SK-N-SH treated with all-trans-retinoic acid at 6 μM for 48 hours (cell line): Measurements from ENCODE around the gene GPC3.

Experiments
- ATAC-seq: fragments of 200-7000 bp; cut with Tn5 transposase; 3 replicates; pipeline ENCODE4 v1.9.1; 2020; ENCODE audit warnings: mild to moderate bottlenecking, moderate library complexity
- ARNTL ChIP-seq: fragments of 450-650 bp; formaldehyde crosslinking; IDR thresholded peaks from 2 replicates; pipeline ENCODE4 v1.5.0; 2020; ENCODE audit warnings: low read depth, mild to moderate bottlenecking, moderate library complexity, borderline replicate concordance
- BACH2 ChIP-seq: fragments of 250-450 bp; sonication (Bioruptor Pico); IDR thresholded peaks from 2 replicates; pipeline ENCODE4 v1.9.0; 2021; ENCODE audit warnings: mild to moderate bottlenecking, borderline replicate concordance
- ESRRG ChIP-seq: fragments of 250-450 bp; sonication (Bioruptor Pico); IDR thresholded peaks from 2 replicates; pipeline ENCODE4 v1.6.1; 2021; ENCODE audit warnings: mild to moderate bottlenecking
- GLIS3 ChIP-seq: fragments of 250-450 bp; sonication (Bioruptor Pico); IDR thresholded peaks from 2 replicates; pipeline ENCODE4 v1.5.0; 2020; ENCODE audit warnings: mild to moderate bottlenecking, moderate library complexity
- ISL1 ChIP-seq: fragments of 250-450 bp; sonication (Bioruptor Pico); IDR thresholded peaks from 2 replicates; pipeline ENCODE4 v2.1.2; 2022; ENCODE audit warnings: mild to moderate bottlenecking, moderate library complexity
- OSR1 ChIP-seq: fragments of 250-450 bp; sonication (Bioruptor Pico); IDR thresholded peaks from 2 replicates; pipeline ENCODE4 v1.8.0; 2022; ENCODE audit warnings: moderate library complexity, mild to moderate bottlenecking, inconsistent platforms
- PPARA ChIP-seq: fragments of 250-450 bp; sonication (Bioruptor Pico); IDR thresholded peaks from 2 replicates; pipeline ENCODE4 v1.5.0; 2020; ENCODE audit warnings: mild to moderate bottlenecking, borderline replicate concordance
- RARB ChIP-seq: fragments of 250-450 bp; sonication (Bioruptor Pico); IDR thresholded peaks from 2 replicates; pipeline ENCODE4 v1.8.0; 2021; ENCODE audit warnings: mild to moderate bottlenecking, moderate library complexity
- SNAI2 ChIP-seq: fragments of 250-450 bp; sonication (Bioruptor Pico); IDR thresholded peaks from 2 replicates; pipeline ENCODE4 v1.5.0; 2020; ENCODE audit warnings: mild to moderate bottlenecking, moderate library complexity
- TCF4 ChIP-seq: fragments of 250-450 bp; sonication (Bioruptor Pico); IDR thresholded peaks from 2 replicates; pipeline ENCODE4 v1.8.0; 2021; ENCODE audit warnings: mild to moderate bottlenecking, moderate library complexity, borderline replicate concordance
- TOX ChIP-seq: fragments of 250-450 bp; sonication (Bioruptor Pico); IDR thresholded peaks from 2 replicates; pipeline ENCODE4 v1.8.0; 2021; ENCODE audit warnings: mild to moderate bottlenecking, moderate library complexity, borderline replicate concordance
- ZC3H10 ChIP-seq: fragments of 250-450 bp; sonication (Bioruptor Pico); IDR thresholded peaks from 2 replicates; pipeline ENCODE4 v1.5.1; 2021; ENCODE audit warnings: mild to moderate bottlenecking, moderate library complexity
- ZFP30 ChIP-seq: fragments of 450-650 bp; formaldehyde crosslinking; IDR thresholded peaks from 2 replicates; pipeline ENCODE4 v1.5.0; 2022; ENCODE audit warnings: mild to moderate bottlenecking, moderate library complexity
- ZNF565 ChIP-seq: fragments of 450-650 bp; formaldehyde crosslinking; conservative IDR thresholded peaks from 2 replicates; pipeline ENCODE4 v1.5.0; 2020; ENCODE audit warnings: low read depth, mild to moderate bottlenecking, moderate library complexity
- ZNF70 ChIP-seq: fragments of 450-650 bp; formaldehyde crosslinking; IDR thresholded peaks from 2 replicates; pipeline ENCODE4 v1.5.0; 2020; ENCODE audit warnings: mild to moderate bottlenecking, moderate library complexity
- ZNF8 ChIP-seq: fragments of 450-650 bp; formaldehyde crosslinking; IDR thresholded peaks from 2 replicates; pipeline ENCODE4 v1.5.0; 2020; ENCODE audit warnings: mild to moderate bottlenecking, moderate library complexity
- TF ChIP-seq, protein P1 (sequence below): fragments of 250-450 bp; sonication (Bioruptor Pico); IDR thresholded peaks from 2 replicates; pipeline ENCODE4 v1.8.0; 2020; ENCODE audit warnings: mild to moderate bottlenecking, moderate library complexity, borderline replicate concordance
- TF ChIP-seq, protein P2 (sequence below): fragments of 250-450 bp; sonication (Bioruptor Pico); IDR thresholded peaks from 2 replicates; pipeline ENCODE4 v1.8.0; 2021; ENCODE audit warnings: low read depth, mild to moderate bottlenecking, moderate library complexity, borderline replicate concordance
- TF ChIP-seq, protein P3 (sequence below): fragments of 250-450 bp; sonication (Bioruptor Pico); IDR thresholded peaks from 2 replicates; pipeline ENCODE4 v1.5.0; 2020; ENCODE audit warnings: mild to moderate bottlenecking, moderate library complexity
- TF ChIP-seq, protein P4 (sequence below): fragments of 250-450 bp; sonication (Bioruptor Pico); IDR thresholded peaks from 2 replicates; pipeline ENCODE4 v1.5.1; 2021; ENCODE audit warnings: mild to moderate bottlenecking, moderate library complexity
- TF ChIP-seq, protein P5 (sequence below): fragments of 250-450 bp; sonication (Bioruptor Pico); IDR thresholded peaks from 2 replicates; pipeline ENCODE4 v1.5.1; 2020; ENCODE audit warnings: low read depth, mild to moderate bottlenecking, moderate library complexity

GPC3 gene

DNA sequence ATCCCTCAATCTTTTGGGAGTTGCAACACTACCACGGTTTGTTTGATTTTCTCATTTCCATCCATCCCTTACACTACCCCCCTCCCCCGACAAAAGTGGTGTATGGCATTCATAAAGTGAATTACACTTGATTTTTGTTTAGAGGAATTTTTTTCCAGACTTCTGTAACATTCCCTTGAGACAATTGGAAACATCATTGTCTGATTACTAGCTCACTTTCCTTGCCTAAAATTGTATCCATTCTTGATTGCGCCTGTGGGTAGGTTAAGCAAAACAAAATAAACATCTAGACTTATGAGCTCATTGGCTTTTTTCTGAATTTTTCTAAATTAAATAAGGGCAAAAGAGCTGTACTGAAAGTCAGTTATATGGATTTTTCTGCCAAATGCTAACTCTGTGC is 3.5 kb downstream of the GPC3 start:
- TF ChIP-seq ZFP30 (CRISPR knock-in tag), result no peak
- TF ChIP-seq, protein P1, sequence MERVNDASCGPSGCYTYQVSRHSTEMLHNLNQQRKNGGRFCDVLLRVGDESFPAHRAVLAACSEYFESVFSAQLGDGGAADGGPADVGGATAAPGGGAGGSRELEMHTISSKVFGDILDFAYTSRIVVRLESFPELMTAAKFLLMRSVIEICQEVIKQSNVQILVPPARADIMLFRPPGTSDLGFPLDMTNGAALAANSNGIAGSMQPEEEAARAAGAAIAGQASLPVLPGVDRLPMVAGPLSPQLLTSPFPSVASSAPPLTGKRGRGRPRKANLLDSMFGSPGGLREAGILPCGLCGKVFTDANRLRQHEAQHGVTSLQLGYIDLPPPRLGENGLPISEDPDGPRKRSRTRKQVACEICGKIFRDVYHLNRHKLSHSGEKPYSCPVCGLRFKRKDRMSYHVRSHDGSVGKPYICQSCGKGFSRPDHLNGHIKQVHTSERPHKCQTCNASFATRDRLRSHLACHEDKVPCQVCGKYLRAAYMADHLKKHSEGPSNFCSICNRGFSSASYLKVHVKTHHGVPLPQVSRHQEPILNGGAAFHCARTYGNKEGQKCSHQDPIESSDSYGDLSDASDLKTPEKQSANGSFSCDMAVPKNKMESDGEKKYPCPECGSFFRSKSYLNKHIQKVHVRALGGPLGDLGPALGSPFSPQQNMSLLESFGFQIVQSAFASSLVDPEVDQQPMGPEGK (CRISPR knock-in tag), result no peak
- no peak for TF ChIP-seq ZNF565 (CRISPR knock-in tag)
- TF ChIP-seq ARNTL (CRISPR knock-in tag), result no peak
- TF ChIP-seq OSR1 (CRISPR knock-in tag), result no peak
- TF ChIP-seq, protein P2, sequence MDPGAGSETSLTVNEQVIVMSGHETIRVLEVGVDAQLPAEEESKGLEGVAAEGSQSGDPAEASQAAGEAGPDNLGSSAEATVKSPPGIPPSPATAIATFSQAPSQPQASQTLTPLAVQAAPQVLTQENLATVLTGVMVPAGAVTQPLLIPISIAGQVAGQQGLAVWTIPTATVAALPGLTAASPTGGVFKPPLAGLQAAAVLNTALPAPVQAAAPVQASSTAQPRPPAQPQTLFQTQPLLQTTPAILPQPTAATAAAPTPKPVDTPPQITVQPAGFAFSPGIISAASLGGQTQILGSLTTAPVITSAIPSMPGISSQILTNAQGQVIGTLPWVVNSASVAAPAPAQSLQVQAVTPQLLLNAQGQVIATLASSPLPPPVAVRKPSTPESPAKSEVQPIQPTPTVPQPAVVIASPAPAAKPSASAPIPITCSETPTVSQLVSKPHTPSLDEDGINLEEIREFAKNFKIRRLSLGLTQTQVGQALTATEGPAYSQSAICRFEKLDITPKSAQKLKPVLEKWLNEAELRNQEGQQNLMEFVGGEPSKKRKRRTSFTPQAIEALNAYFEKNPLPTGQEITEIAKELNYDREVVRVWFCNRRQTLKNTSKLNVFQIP (CRISPR knock-in tag), result no peak
- TF ChIP-seq GLIS3 (CRISPR knock-in tag), result no peak
- TF ChIP-seq ZC3H10, result no peak
- TF ChIP-seq, protein P3, sequence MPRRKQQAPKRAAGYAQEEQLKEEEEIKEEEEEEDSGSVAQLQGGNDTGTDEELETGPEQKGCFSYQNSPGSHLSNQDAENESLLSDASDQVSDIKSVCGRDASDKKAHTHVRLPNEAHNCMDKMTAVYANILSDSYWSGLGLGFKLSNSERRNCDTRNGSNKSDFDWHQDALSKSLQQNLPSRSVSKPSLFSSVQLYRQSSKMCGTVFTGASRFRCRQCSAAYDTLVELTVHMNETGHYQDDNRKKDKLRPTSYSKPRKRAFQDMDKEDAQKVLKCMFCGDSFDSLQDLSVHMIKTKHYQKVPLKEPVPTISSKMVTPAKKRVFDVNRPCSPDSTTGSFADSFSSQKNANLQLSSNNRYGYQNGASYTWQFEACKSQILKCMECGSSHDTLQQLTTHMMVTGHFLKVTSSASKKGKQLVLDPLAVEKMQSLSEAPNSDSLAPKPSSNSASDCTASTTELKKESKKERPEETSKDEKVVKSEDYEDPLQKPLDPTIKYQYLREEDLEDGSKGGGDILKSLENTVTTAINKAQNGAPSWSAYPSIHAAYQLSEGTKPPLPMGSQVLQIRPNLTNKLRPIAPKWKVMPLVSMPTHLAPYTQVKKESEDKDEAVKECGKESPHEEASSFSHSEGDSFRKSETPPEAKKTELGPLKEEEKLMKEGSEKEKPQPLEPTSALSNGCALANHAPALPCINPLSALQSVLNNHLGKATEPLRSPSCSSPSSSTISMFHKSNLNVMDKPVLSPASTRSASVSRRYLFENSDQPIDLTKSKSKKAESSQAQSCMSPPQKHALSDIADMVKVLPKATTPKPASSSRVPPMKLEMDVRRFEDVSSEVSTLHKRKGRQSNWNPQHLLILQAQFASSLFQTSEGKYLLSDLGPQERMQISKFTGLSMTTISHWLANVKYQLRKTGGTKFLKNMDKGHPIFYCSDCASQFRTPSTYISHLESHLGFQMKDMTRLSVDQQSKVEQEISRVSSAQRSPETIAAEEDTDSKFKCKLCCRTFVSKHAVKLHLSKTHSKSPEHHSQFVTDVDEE (CRISPR knock-in tag), result no peak
- TF ChIP-seq ISL1 (CRISPR knock-in tag), result no peak
- TF ChIP-seq ESRRG (CRISPR knock-in tag), result no peak
- no peak for TF ChIP-seq ZNF70 (CRISPR knock-in tag)
- no peak for TF ChIP-seq BACH2
- ATAC-seq, result no peak

DNA sequence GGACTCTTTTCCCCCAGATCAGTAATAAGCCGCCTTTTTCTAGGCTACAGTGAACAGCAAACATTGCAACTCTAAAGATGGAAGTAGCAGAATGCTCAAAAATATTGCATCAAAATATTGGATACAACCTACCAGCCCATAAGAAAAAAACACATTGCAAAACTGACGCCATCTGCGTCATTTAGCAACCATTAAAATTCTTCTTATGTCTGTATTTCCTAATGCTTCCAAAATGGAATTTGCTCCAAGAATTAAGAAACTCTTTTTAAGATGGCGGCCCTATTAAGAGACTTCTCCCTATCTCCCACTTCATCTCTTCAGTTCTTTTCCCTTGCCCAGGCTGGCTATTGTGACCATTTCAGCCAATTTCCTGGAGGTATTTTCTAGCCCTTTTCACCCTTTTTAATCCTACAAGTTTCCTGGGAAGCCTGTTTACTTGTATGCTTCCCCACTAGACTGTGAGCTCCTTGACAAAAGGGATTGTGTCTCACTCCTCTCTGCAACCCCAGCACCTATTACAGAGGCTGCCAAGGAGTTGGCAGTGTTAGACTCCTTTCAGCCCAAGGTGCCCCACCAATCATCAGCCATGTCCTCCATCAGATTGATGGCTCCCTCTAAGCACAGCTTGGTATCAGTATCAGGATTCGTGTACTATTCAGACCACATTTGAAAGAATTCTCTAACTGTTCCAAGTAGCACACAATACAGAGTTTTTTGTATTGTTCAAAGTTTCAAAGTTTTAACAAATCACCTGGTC is 4.4 kb downstream of the GPC3 start:
- no peak for ATAC-seq
- no peak for TF ChIP-seq TCF4 (CRISPR knock-in tag)
- no peak for TF ChIP-seq PPARA (CRISPR knock-in tag)
- TF ChIP-seq, protein P4, sequence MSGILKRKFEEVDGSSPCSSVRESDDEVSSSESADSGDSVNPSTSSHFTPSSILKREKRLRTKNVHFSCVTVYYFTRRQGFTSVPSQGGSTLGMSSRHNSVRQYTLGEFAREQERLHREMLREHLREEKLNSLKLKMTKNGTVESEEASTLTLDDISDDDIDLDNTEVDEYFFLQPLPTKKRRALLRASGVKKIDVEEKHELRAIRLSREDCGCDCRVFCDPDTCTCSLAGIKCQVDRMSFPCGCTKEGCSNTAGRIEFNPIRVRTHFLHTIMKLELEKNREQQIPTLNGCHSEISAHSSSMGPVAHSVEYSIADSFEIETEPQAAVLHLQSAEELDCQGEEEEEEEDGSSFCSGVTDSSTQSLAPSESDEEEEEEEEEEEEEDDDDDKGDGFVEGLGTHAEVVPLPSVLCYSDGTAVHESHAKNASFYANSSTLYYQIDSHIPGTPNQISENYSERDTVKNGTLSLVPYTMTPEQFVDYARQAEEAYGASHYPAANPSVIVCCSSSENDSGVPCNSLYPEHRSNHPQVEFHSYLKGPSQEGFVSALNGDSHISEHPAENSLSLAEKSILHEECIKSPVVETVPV (CRISPR knock-in tag), result no peak
- no peak for TF ChIP-seq ZNF8 (CRISPR knock-in tag)
- TF ChIP-seq TOX, result no peak
- TF ChIP-seq OSR1 (CRISPR knock-in tag), result no peak
- no peak for TF ChIP-seq ZNF70 (CRISPR knock-in tag)
- no peak for TF ChIP-seq ZFP30 (CRISPR knock-in tag)
- TF ChIP-seq, protein P2 (CRISPR knock-in tag), result no peak
- TF ChIP-seq ZC3H10, result no peak
- TF ChIP-seq, protein P5, sequence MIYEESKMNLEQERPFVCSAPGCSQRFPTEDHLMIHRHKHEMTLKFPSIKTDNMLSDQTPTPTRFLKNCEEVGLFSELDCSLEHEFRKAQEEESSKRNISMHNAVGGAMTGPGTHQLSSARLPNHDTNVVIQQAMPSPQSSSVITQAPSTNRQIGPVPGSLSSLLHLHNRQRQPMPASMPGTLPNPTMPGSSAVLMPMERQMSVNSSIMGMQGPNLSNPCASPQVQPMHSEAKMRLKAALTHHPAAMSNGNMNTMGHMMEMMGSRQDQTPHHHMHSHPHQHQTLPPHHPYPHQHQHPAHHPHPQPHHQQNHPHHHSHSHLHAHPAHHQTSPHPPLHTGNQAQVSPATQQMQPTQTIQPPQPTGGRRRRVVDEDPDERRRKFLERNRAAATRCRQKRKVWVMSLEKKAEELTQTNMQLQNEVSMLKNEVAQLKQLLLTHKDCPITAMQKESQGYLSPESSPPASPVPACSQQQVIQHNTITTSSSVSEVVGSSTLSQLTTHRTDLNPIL (CRISPR knock-in tag), result no peak
- TF ChIP-seq, protein P3 (CRISPR knock-in tag), result no peak
- TF ChIP-seq SNAI2 (CRISPR knock-in tag), result no peak
- TF ChIP-seq, protein P1 (CRISPR knock-in tag), result no peak
- TF ChIP-seq RARB (CRISPR knock-in tag), result no peak
- TF ChIP-seq BACH2, result no peak
- TF ChIP-seq ESRRG (CRISPR knock-in tag), result no peak
